HepG2 (cell line): ENCODE measurements around the gene SLC35F1.

Experiments used
- NR3C1 ChIP-seq: sonication (generic); formaldehyde crosslinking; IDR thresholded peaks from 2 replicates; pipeline ENCODE4 v1.4.0; 2020; ENCODE audit warnings: missing genetic modification reagents
- PAX8 ChIP-seq: sonication (generic); formaldehyde crosslinking; IDR thresholded peaks from 2 replicates; pipeline ENCODE4 v1.8.0; 2022; ENCODE audit warnings: mild to moderate bottlenecking, missing genetic modification reagents, borderline replicate concordance
- RELA ChIP-seq: sonication (generic); formaldehyde crosslinking; IDR thresholded peaks from 2 replicates; pipeline ENCODE4 v1.4.0; 2020; ENCODE audit warnings: missing genetic modification reagents
- ZNF530 ChIP-seq: sonication (generic); formaldehyde crosslinking; IDR thresholded peaks from 2 replicates; pipeline ENCODE4 v1.5.0; 2020; ENCODE audit warnings: low read depth, mild to moderate bottlenecking, missing genetic modification reagents
- ZNF567 ChIP-seq: sonication (generic); formaldehyde crosslinking; IDR thresholded peaks from 2 replicates; pipeline ENCODE4 v1.8.1; 2023; ENCODE audit warnings: mild to moderate bottlenecking, missing genetic modification reagents, borderline replicate concordance
- TF ChIP-seq, protein P1 (sequence below): sonication (generic); formaldehyde crosslinking; IDR thresholded peaks from 2 replicates; pipeline ENCODE4 v1.4.0; 2020; ENCODE audit warnings: missing genetic modification reagents

DNA sequence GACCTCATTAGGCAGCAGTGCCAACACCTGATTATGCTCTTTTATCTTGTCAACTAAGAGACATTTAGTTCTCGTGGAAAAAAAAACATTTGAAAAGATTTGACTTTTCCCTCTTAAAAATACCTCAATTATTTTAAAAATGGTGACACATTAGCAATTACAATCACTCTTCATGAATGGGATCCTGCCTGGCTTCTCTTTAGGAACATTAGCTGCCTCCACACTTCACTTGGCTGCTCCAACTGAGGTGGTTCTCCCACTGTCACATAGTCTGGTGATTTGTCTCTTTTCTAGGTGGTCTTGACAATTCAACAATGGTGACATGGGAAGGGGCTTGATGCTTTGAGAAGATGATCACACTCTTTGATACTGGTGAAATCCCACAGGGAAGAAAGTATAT lies 26.2 kb upstream of the SLC35F1 start:
- TF ChIP-seq ZNF567 (CRISPR knock-in tag) (no peak), PAX8 (CRISPR knock-in tag) (no peak), RELA (CRISPR knock-in tag) (no peak), ZNF530 (CRISPR knock-in tag) (no peak), NR3C1 (CRISPR knock-in tag) (no peak)
- TF ChIP-seq, protein P1, sequence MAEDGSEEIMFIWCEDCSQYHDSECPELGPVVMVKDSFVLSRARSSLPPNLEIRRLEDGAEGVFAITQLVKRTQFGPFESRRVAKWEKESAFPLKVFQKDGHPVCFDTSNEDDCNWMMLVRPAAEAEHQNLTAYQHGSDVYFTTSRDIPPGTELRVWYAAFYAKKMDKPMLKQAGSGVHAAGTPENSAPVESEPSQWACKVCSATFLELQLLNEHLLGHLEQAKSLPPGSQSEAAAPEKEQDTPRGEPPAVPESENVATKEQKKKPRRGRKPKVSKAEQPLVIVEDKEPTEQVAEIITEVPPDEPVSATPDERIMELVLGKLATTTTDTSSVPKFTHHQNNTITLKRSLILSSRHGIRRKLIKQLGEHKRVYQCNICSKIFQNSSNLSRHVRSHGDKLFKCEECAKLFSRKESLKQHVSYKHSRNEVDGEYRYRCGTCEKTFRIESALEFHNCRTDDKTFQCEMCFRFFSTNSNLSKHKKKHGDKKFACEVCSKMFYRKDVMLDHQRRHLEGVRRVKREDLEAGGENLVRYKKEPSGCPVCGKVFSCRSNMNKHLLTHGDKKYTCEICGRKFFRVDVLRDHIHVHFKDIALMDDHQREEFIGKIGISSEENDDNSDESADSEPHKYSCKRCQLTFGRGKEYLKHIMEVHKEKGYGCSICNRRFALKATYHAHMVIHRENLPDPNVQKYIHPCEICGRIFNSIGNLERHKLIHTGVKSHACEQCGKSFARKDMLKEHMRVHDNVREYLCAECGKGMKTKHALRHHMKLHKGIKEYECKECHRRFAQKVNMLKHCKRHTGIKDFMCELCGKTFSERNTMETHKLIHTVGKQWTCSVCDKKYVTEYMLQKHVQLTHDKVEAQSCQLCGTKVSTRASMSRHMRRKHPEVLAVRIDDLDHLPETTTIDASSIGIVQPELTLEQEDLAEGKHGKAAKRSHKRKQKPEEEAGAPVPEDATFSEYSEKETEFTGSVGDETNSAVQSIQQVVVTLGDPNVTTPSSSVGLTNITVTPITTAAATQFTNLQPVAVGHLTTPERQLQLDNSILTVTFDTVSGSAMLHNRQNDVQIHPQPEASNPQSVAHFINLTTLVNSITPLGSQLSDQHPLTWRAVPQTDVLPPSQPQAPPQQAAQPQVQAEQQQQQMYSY (CRISPR knock-in tag) = no peak
